Adrenal gland (tissue), 12 donors: ENCODE measurements around the gene SWI5. TPM values are rescaled to one million over a fixed set of nuclear protein-coding genes. Genes with fewer than 3 reads are reported as not detected.

Experiments
- DNase-seq, 7 donors: peaks; one replicate each; pipeline ENCODE4 v3.0.0-alpha.2; 2019 to 2020
- H3K27ac ChIP-seq, 5 donors: fragments of 200-600 bp; sonication (generic) in 4 of 5; 1 replicate in 3 of 5; 2 replicates in 2 of 5; pipeline versions ENCODE4 v1.5.1 to v1.8.0; 2016 to 2020; ENCODE audit warnings: mild to moderate bottlenecking in 1 of 5
- H3K27me3 ChIP-seq: fragments of 200-600 bp; 2 replicates; pipeline ENCODE4 v1.8.0; 2021
- H3K36me3 ChIP-seq, 2 donors: fragments of 200-600 bp; replicated peaks in 1 of 2; 1 replicate in 1 of 2; 2 replicates in 1 of 2; pipeline versions ENCODE4 v1.5.1 to v1.8.0; 2018 to 2022
- H3K4me1 ChIP-seq, 2 donors: fragments of 200-600 bp; replicated peaks in 1 of 2; 1 replicate in 1 of 2; 2 replicates in 1 of 2; pipeline versions ENCODE4 v1.5.1 to v1.8.0; 2018 to 2021
- H3K4me3 ChIP-seq, 4 donors: fragments of 200-600 bp; sonication (generic) in 3 of 4; one replicate each; pipeline ENCODE4 v1.5.1; 2016 to 2018
- H3K9me3 ChIP-seq, 3 donors: fragments of 200-600 bp; sonication (generic) in 1 of 3; replicated peaks in 1 of 3; 1 replicate in 2 of 3; 2 replicates in 1 of 3; pipeline versions ENCODE4 v1.5.1 to v1.8.0; 2016 to 2021
- CTCF ChIP-seq, 6 experiments: fragments of 450-650 bp in 4 of 6; fragments of 200-600 bp in 2 of 6; sonication (generic) in 1 of 6; IDR thresholded peaks; 1 replicate in 5 of 6; 2 replicates in 1 of 6; pipeline versions ENCODE4 v1.5.1 to v1.8.0; 2016 to 2021; ENCODE audit warnings: antibody characterized with exemption in 6 of 6, mild to moderate bottlenecking in 2 of 6, moderate library complexity in 1 of 6
- POLR2A ChIP-seq, 2 donors: fragments of 450-650 bp; IDR thresholded peaks; one replicate each; pipeline ENCODE4 v1.6.1; 2017; ENCODE audit warnings: antibody characterized with exemption in 2 of 2, mild to moderate bottlenecking in 2 of 2, moderate library complexity in 1 of 2
- WGBS, 4 donors: extraction: QIAGEN DNeasy Blood & Tissue Kit in 2 of 4; methylation state at CpG; one replicate each; pipeline versions ENCODE4 v1.1.5 to v1.1.7; 2013 to 2017; 5-methylcytosine and 5-hydroxymethylcytosine counted together
- intact Hi-C, 2 donors: fragments of 100-400 bp; cut with DNase I; formaldehyde crosslinking; loops; one replicate each; pipeline versions ENCODE4 v1.14.1 to v1.15.0; 2022 to 2023
- polyA plus RNA-seq, 3 donors: library from polyadenylated mRNA; stranded (reverse); fragments of 200-250 nt in 2 of 3; fragments of 350-450 nt in 1 of 3; fragmentation: Illumina TruSeq in 1 of 3; extraction: RNeasy Lipid Tissue Mini Kit (QIAGEN cat#74804) in 1 of 3; gene quantifications; one replicate each; pipeline ENCODE4 v1.2.3, GENCODE V29; 2013 to 2014
- total RNA-seq, 9 donors: library from RNA; depleted of rRNA in 4 of 9; stranded (reverse); fragments of >200 nt in 4 of 9; fragments of 120-200 nt in 1 of 9; fragmentation: NEBNext Ultra II Directional in 1 of 9; extraction: Animal tissue kit (Norgen Biotek cat#: 25700) in 1 of 9; gene quantifications; one replicate each; pipeline versions ENCODE4 v1.1.0 to v1.2.4, GENCODE V29; 2013 to 2023
- donor health status: healthy with polysubstance abuse.
- donor health status: Bipolar disorder and iron deficiency.
- donor health status: DM: yes; HTN: yes; CAD: no.
- donor health status: DM: no; HTN: no; CAD: no.
- donor health status: DM: no; HTN: no; CAD: no.
- donor health status: DM: yes; HTN: yes; CAD: no.

SWI5 gene
- total and polyA plus RNA-seq, 12 donors, result 17.7 to 58.9 (median 26.4) TPM

GRCh38 chr9:128271112-128271511, 5.0 kb upstream of the SWI5 start:
- DNase-seq, result no peak
- Histone ChIP-seq H3K4me1 (peaks cover 11 to 12% of the 10 kb centered on the region in 2 donors), H3K27me3 (no peaks in the 10 kb centered on the region), H3K4me3 (no peak overlapping the region), H3K9me3 (no peaks in the 10 kb centered on the region), H3K36me3 (peaks cover 0 to 54% of the 10 kb centered on the region in 2 donors), H3K27ac (no peak overlapping the region)
- intact Hi-C loops, result no loop called here
- WGBS, 4 donors, result 50 to 98% (median 92%) methylated on average over 1 to 3 of the region's 3 CpGs
- no peak for TF ChIP-seq CTCF (IDR thresholded peaks at IDR 0.05)

- no peak overlapping the region for H3K27ac ChIP-seq
- intact Hi-C loops, result no loop called here
- no peaks in the 10 kb centered on the region for H3K27me3 ChIP-seq
- H3K4me1 ChIP-seq, result peaks cover 11 to 13% of the 10 kb centered on the region in 2 donors
- H3K36me3 ChIP-seq, result peaks cover 0 to 54% of the 10 kb centered on the region in 2 donors
- no peak for DNase-seq
- WGBS, 4 donors, result 71 to 87% (median 79%) methylated on average over 5 of the region's 5 CpGs
- no peaks in the 10 kb centered on the region for H3K9me3 ChIP-seq
- no peak overlapping the region for H3K4me3 ChIP-seq
- TF ChIP-seq CTCF (IDR thresholded peaks at IDR 0.05), result no peak
- TF ChIP-seq POLR2A (IDR thresholded peaks at IDR 0.05), result no peak
Measured at GRCh38 chr9:128271512-128271911, 4.6 kb upstream of the SWI5 start.

- H3K27me3 ChIP-seq, result no peaks in the 10 kb centered on the region
- WGBS, 4 donors, result 64 to 70% (median 67%) methylated on average over 7 to 8 of the region's 8 CpGs
- H3K9me3 ChIP-seq, result no peaks in the 10 kb centered on the region
- peaks cover 11 to 25% of the 10 kb centered on the region in 2 donors for H3K4me1 ChIP-seq
- peak overlapping the region in 1 of 5 donors; percentile 81 for H3K27ac ChIP-seq
- TF ChIP-seq CTCF (IDR thresholded peaks at IDR 0.05) (no peak), POLR2A (IDR thresholded peaks at IDR 0.05) (no peak)
- peaks cover 0 to 37% of the 10 kb centered on the region in 2 donors for H3K36me3 ChIP-seq
- DNase-seq, result no peak
- H3K4me3 ChIP-seq, result no peak overlapping the region
- intact Hi-C loops, result no loop called here
Measured at GRCh38 chr9:128274245-128274644, 1.8 kb upstream of the SWI5 start.

- no peaks in the 10 kb centered on the region for H3K27me3 ChIP-seq
- intact Hi-C loops, result no loop called here
- TF ChIP-seq POLR2A (IDR thresholded peaks at IDR 0.05) (peak in 1 of 2 donors; percentile 17), CTCF (IDR thresholded peaks at IDR 0.05) (no peak)
- peaks cover 11 to 25% of the 10 kb centered on the region in 2 donors for H3K4me1 ChIP-seq
- peaks cover 0 to 33% of the 10 kb centered on the region in 2 donors for H3K36me3 ChIP-seq
- no peaks in the 10 kb centered on the region for H3K9me3 ChIP-seq
- peak; percentile 40 to 75 (median 50) for DNase-seq
- peak within 1 kb of the TSS; percentile 48 to 92 (median 74) for H3K4me3 ChIP-seq
- H3K27ac ChIP-seq, result peak within 1 kb of the TSS; percentile 6 to 95 (median 75)
- WGBS, 4 donors, result 0 to 1% (median 1%) methylated on average over 17 to 56 of the region's 57 CpGs
Measured at GRCh38 chr9:128275198-128276007, 673 bp upstream of the SWI5 start, which contains the start of gene GOLGA2. Gene GOLGA2 (minus strand): TSS chr9:128276007. CDS start chr9:128275976, 31 bp downstream.
